ENCODE measurements around the gene ANKZF1. TPM values are rescaled to one million over a fixed set of nuclear protein-coding genes. Genes with fewer than 3 reads are reported as not detected.

ANKZF1 gene
- total and polyA plus RNA-seq, 10 of the 15 experiments (the other 5 are each of a cell fraction or from before 2014, with no cell fraction given) = 3.1 to 104 (median 35.0) TPM

- no peak for TF ChIP-seq ZBTB11 (CRISPR knock-in tag; IDR thresholded peaks at IDR 0.05)
- TF ChIP-seq CHD4 (IDR thresholded peaks at IDR 0.05) = no peak
- no peak for TF ChIP-seq PAX5 (IDR thresholded peaks at IDR 0.05; ENCODE audit: borderline replicate concordance, low read depth, low read length)
- no peak for TF ChIP-seq ZNF384 (IDR thresholded peaks at IDR 0.05; ENCODE audit: borderline replicate concordance, low read depth, low read length)
- no peak for TF ChIP-seq HSF1 (IDR thresholded peaks at IDR 0.05; ENCODE audit: low read depth, low read length)
- TF ChIP-seq RELB (IDR thresholded peaks at IDR 0.05; ENCODE audit: low read depth) = no peak
- peak; percentile 68 for TF ChIP-seq GATAD2B (conservative IDR thresholded peaks at IDR 0.05; ENCODE audit: low read depth)
- TF ChIP-seq PAX8 (IDR thresholded peaks at IDR 0.05) = no peak
- TF ChIP-seq IRF5 (IDR thresholded peaks at IDR 0.05; ENCODE audit: borderline replicate concordance) = no peak
- no peak for TF ChIP-seq SIX5 (IDR thresholded peaks at IDR 0.05; ENCODE audit: low read depth, low read length, severe bottlenecking)
- no peak for TF ChIP-seq TARDBP (IDR thresholded peaks at IDR 0.05; ENCODE audit: borderline replicate concordance)
- TF ChIP-seq ZBTB4 (CRISPR knock-in tag; IDR thresholded peaks at IDR 0.05) = no peak
- peak; percentile 90 for TF ChIP-seq PML (IDR thresholded peaks at IDR 0.05; ENCODE audit: low read length)
- no peak for TF ChIP-seq RCOR1 (conservative IDR thresholded peaks at IDR 0.05; ENCODE audit: low read depth, low read length)
- 0 out of 2 replicates have a peak, but pooled peaks have one; percentile 16 for TF ChIP-seq CHD2 (IDR thresholded peaks at IDR 0.05; ENCODE audit: borderline replicate concordance, low read depth, low read length)
- 0 out of 2 replicates have a peak, but pooled peaks have one; percentile 21 for TF ChIP-seq RB1 (IDR thresholded peaks at IDR 0.05; ENCODE audit: borderline replicate concordance)
- TF ChIP-seq ZNF217 (IDR thresholded peaks at IDR 0.05) = 0 out of 2 replicates have a peak, but pooled peaks have one; percentile 68
- TF ChIP-seq DPF2 (IDR thresholded peaks at IDR 0.05) = peak; percentile 53; the same call in 1 of the 2 replicates
These were observed 24.4 kb downstream of the ANKZF1 start, which contains the start of gene TUBA4A (continued) for GRCh38 chr2:219253753-219254589.
